NCI-H128 (cell line): ENCODE data around the gene KATNB1.
"Not testable (repeated sequence)": the region's sequence is repeated elsewhere in the genome, so short reads cannot be mapped to it uniquely, and the experiment has no call there.

Source experiments
- DNase-seq: peaks from one replicate; lab custom pipeline; 2025; ENCODE audit not compliant: unreplicated experiment; lab: John Stamatoyannopoulos, UW

Gene KATNB1

GRCh38 chr16:57742543-57742942, 7.0 kb downstream of the KATNB1 start:
- DNase-seq = no peak

- no peak for DNase-seq
These were observed 7.9 kb downstream of the KATNB1 start for GRCh38 chr16:57743458-57743857.

GRCh38 chr16:57743886-57744641, 8.5 kb downstream of the KATNB1 start:
- DNase-seq = no peak

DNA sequence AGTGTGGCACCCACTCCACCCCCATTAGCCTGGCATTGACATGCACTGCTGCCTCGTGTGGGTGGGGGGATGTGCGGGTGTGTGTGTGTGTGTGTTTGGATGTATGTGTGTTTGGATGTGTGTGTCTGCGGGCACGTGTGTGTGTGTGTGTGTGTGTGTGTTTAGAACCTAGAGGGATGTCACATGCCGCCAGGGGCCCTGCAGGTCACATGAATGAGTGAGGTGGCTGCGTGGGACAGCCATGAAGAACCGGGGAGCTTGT, 9.0 kb downstream of the KATNB1 start:
- no peak for DNase-seq

- no peak for DNase-seq
These were observed 10.2 kb downstream of the KATNB1 start for GRCh38 chr16:57745768-57746167.

DNA sequence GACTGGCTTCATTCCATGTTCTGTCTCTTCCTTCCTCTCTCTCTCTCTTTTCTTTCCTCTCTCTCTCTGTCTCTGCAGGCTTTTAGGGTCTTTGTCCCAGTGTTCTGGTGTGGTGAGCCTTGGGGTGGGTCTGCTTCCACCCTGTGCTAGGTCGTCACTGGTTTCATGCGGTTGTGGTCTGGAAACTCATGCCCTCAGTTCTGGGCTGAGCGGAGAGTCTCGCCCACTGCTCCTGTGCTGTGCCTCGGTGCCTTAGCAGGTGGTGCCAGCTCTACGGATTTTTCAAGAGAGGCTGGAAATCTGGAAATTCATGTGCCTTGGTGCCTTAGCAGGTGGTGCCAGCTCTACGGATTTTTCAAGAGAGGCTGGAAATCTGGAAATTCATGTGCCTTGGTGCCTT, 10.7 kb downstream of the KATNB1 start:
- not testable (repeated sequence) for DNase-seq

DNA sequence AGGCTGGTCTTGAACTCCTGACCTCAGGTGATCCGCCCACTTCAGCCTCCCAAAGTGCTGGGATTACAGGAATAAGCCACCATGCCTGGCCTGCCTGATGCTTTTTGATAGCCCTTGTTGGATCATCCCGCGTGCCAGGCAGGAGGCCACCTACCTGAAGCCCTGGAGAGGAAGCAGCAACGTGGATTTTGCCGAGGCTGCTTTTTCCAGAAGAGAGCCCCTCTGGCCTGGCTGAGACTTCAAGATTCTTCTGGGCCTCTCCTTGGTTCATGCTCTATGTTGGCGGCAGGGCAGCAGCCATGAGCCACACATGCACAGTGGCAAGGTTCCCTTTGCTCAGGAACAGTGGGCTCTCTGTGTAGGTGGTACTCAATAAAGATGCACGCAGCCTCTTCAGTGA, 11.5 kb downstream of the KATNB1 start:
- no peak for DNase-seq

GRCh38 chr16:57747496-57747895, 11.9 kb downstream of the KATNB1 start:
- no peak for DNase-seq

- DNase-seq = no peak
These were observed 12.4 kb downstream of the KATNB1 start for GRCh38 chr16:57747996-57748395.

GRCh38 chr16:57748596-57748995, 13.0 kb downstream of the KATNB1 start:
- no peak for DNase-seq

- no peak for DNase-seq
These were observed 13.6 kb downstream of the KATNB1 start for GRCh38 chr16:57749101-57749692.

- no peak for DNase-seq
These were observed 14.4 kb downstream of the KATNB1 start for GRCh38 chr16:57749856-57750452.

DNA sequence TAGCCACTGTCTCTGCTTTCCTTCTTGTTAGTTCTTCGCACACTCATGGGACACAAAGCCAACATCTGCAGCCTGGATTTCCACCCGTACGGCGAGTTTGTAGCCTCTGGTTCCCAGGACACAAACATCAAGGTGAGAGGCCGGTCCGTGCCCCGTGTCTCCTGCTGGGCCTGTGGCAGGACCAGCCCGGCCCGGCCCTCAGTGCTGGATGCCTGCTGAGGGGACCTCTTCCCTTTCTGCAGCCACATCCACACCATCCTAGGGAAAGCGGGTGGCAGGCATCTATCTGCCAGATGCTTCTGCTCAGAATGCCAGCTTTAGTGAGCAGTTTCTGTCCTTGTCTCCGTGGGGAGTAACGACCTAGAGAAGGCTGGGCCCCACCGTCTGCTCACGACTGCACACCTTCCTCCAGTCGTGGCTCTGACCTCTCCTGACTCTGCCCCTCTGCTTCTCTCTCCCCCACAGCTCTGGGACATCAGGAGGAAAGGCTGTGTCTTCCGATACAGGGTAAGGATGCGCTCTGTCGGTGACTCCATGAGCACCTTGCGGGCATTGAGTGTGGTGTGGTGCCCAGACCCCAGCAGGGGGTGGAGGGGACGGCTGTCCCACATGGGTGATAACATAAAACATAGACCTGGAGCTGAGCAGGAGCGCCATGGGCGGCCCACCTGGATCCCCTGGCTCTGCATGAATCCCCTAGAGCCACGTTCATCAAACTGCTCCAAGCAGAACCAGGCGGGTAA, 15.4 kb downstream of the KATNB1 start:
- DNase-seq = no peak

DNA sequence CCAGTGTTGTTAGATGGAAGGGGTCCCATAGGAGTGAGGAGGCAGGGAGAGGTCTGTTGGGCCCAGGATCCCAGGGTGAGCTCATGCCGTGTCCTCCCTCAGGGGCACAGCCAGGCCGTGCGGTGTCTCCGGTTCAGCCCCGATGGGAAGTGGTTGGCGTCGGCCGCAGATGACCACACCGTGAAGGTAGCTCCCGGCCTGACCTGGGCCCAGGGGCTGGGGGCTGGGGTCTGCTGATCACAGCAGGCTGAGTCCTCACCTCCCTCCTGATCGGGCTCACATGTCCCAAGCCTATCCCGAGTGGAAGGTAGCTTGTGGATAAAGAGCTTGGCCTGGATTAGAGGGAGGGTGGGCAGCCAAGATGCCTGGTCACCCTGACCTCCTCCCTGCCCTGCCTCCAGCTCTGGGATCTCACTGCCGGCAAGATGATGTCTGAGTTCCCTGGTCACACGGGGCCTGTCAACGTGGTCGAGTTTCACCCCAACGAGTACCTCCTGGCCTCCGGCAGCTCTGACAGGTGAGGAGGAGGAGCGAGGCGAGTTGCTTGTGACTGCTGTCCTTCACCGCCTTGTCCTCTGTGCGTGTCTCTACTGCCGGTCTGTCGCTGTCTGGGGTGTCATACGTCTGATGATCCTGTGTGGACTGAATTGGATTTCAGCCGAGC, 16.1 kb downstream of the KATNB1 start:
- DNase-seq = no peak

GRCh38 chr16:57752203-57752580, 16.6 kb downstream of the KATNB1 start:
- DNase-seq = no peak

- DNase-seq = no peak
These were observed 17.2 kb downstream of the KATNB1 start for GRCh38 chr16:57752581-57753447.

GRCh38 chr16:57753448-57754353, 18.1 kb downstream of the KATNB1 start:
- DNase-seq = no peak

GRCh38 chr16:57754354-57755060, 18.9 kb downstream of the KATNB1 start:
- DNase-seq = no peak
